Neutrophil (primary cell): Measurements from ENCODE around the gene FAM20B.

ENCODE experiments used
- H3K27ac ChIP-seq: fragments of 200-600 bp; sonication (generic); 2 replicates; pipeline ENCODE4 v1.5.1; 2016; ENCODE audit warnings: mild to moderate bottlenecking, moderate library complexity
- H3K27me3 ChIP-seq: fragments of 200-600 bp; sonication (generic); 2 replicates; pipeline ENCODE4 v1.6.0; 2016; ENCODE audit warnings: mild to moderate bottlenecking
- H3K36me3 ChIP-seq: fragments of 200-600 bp; sonication (generic); 2 replicates; pipeline ENCODE4 v1.5.1; 2017
- H3K4me1 ChIP-seq, 2 experiments: fragments of 200-600 bp in 1 of 2; sonication (generic) in 1 of 2; 1 replicate in 1 of 2; 2 replicates in 1 of 2; pipeline versions ENCODE4 v1.5.1 to v1.6.1; 2013 to 2016; ENCODE audit warnings: low read depth in 1 of 2, low read length in 1 of 2, mild to moderate bottlenecking in 1 of 2, moderate library complexity in 1 of 2; ENCODE audit not compliant: control insufficient read depth in 1 of 2, insufficient read depth in 1 of 2
- H3K4me3 ChIP-seq, 2 experiments: fragments of 200-600 bp in 1 of 2; sonication (generic) in 1 of 2; 1 replicate in 1 of 2; 2 replicates in 1 of 2; pipeline ENCODE4 v1.5.1; 2013 to 2016; ENCODE audit warnings: low read depth in 1 of 2, low read length in 1 of 2, mild to moderate bottlenecking in 1 of 2, moderate library complexity in 1 of 2
- H3K9me3 ChIP-seq: fragments of 200-600 bp; sonication (generic); 2 replicates; pipeline ENCODE4 v1.5.1; 2016
- CTCF ChIP-seq: fragments of 200-600 bp; sonication (generic); IDR thresholded peaks from 2 replicates; pipeline ENCODE4 v1.5.1; 2016; ENCODE audit warnings: antibody characterized with exemption

The FAM20B gene

GRCh38 chr1:179058487-179059483, 33.1 kb downstream of the FAM20B start:
- Histone ChIP-seq H3K9me3 (no peaks in the 10 kb centered on the region), H3K4me1 (peaks cover 11 to 15% of the 10 kb centered on the region in 2 experiments), H3K36me3 (no peaks in the 10 kb centered on the region), H3K27ac (no peak overlapping the region), H3K27me3 (no peaks in the 10 kb centered on the region), H3K4me3 (no peak overlapping the region)
- TF ChIP-seq CTCF, result no peak

- Histone ChIP-seq H3K27ac (no peak overlapping the region), H3K4me1 (no peaks in the 10 kb centered on the region), H3K4me3 (no peak overlapping the region), H3K36me3 (peaks cover 20% of the 10 kb centered on the region), H3K9me3 (no peaks in the 10 kb centered on the region), H3K27me3 (no peaks in the 10 kb centered on the region)
- TF ChIP-seq CTCF, result no peak
Observed at GRCh38 chr1:179061360-179062282, 35.9 kb downstream of the FAM20B start.

- Histone ChIP-seq H3K4me3 (no peak overlapping the region), H3K36me3 (peaks cover 35% of the 10 kb centered on the region), H3K27ac (no peak overlapping the region), H3K27me3 (no peaks in the 10 kb centered on the region), H3K4me1 (no peaks in the 10 kb centered on the region), H3K9me3 (no peaks in the 10 kb centered on the region)
- no peak for TF ChIP-seq CTCF
Observed at GRCh38 chr1:179066471-179066870, 40.8 kb downstream of the FAM20B start.

- TF ChIP-seq CTCF, result no peak
- Histone ChIP-seq H3K36me3 (peaks cover 2% of the 10 kb centered on the region), H3K27ac (no peak overlapping the region), H3K27me3 (no peaks in the 10 kb centered on the region), H3K4me3 (no peak overlapping the region), H3K9me3 (no peaks in the 10 kb centered on the region), H3K4me1 (peaks cover 10 to 11% of the 10 kb centered on the region in 2 experiments)
Observed at GRCh38 chr1:179077396-179077795, 51.7 kb downstream of the FAM20B start.

GRCh38 chr1:179079113-179079761, 53.5 kb downstream of the FAM20B start:
- Histone ChIP-seq H3K27ac (no peak overlapping the region), H3K4me1 (peaks cover 16 to 19% of the 10 kb centered on the region in 2 experiments), H3K4me3 (no peak overlapping the region), H3K27me3 (no peaks in the 10 kb centered on the region), H3K36me3 (no peaks in the 10 kb centered on the region), H3K9me3 (no peaks in the 10 kb centered on the region)
- peak; percentile 74 for TF ChIP-seq CTCF
